OCI-LY1 (cell line): ENCODE measurements around the gene APBB1IP.
A peak's percentile ranks its signal among the peaks of the same experiment; 100 is the strongest.

Source experiments
- H2AFZ ChIP-seq: fragments of 200-600 bp; sonication (generic), shearing (Covaris generic); 2 replicates; pipeline ENCODE4 v1.6.0; 2014; ENCODE audit warnings: antibody characterized with exemption, mild to moderate bottlenecking, low read length
- H3F3A ChIP-seq: fragments of 200-600 bp; sonication (generic), shearing (Covaris generic); 2 replicates; pipeline ENCODE4 v1.6.0; 2014; ENCODE audit warnings: mild to moderate bottlenecking, antibody characterized with exemption, low read length, moderate library complexity; ENCODE audit not compliant: insufficient read depth
- H3K27ac ChIP-seq: fragments of 200-600 bp; sonication (generic); 2 replicates; pipeline ENCODE4 v1.5.1; 2014; ENCODE audit warnings: low read length, mixed run types, mild to moderate bottlenecking, low read depth; ENCODE audit not compliant: poor library complexity, severe bottlenecking
- H3K27me3 ChIP-seq: fragments of 200-600 bp; sonication (generic); 2 replicates; pipeline ENCODE4 v1.6.0; 2014; ENCODE audit warnings: antibody characterized with exemption, mild to moderate bottlenecking, low read length, moderate library complexity; ENCODE audit not compliant: insufficient read depth
- H3K36me3 ChIP-seq: fragments of 200-600 bp; sonication (generic); 2 replicates; pipeline ENCODE4 v1.6.1; 2014; ENCODE audit warnings: mild to moderate bottlenecking, antibody characterized with exemption, low read length, moderate library complexity, mixed read lengths; ENCODE audit not compliant: insufficient read depth
- H3K4me1 ChIP-seq: fragments of 200-600 bp; sonication (generic); 2 replicates; pipeline ENCODE4 v1.5.1; 2014; ENCODE audit warnings: mild to moderate bottlenecking, low read length, moderate library complexity; ENCODE audit not compliant: insufficient read depth, severe bottlenecking
- H3K4me2 ChIP-seq: fragments of 200-600 bp; sonication (generic), shearing (Covaris generic); 2 replicates; pipeline ENCODE4 v1.6.1; 2014; ENCODE audit warnings: low read length
- H3K4me3 ChIP-seq: fragments of 200-600 bp; sonication (generic); 2 replicates; pipeline ENCODE4 v1.5.1; 2014; ENCODE audit warnings: low read length, low read depth, mild to moderate bottlenecking, mixed read lengths; ENCODE audit not compliant: poor library complexity, severe bottlenecking
- H3K79me2 ChIP-seq: fragments of 200-600 bp; shearing (Covaris generic); 2 replicates; pipeline ENCODE4 v1.6.1; 2016; ENCODE audit warnings: mixed run types, low read length, mixed read lengths; ENCODE audit not compliant: insufficient read depth
- H3K9ac ChIP-seq: fragments of 200-600 bp; sonication (generic), shearing (Covaris generic); 2 replicates; pipeline ENCODE4 v1.6.1; 2014; ENCODE audit warnings: mild to moderate bottlenecking, low read length, mixed read lengths
- H3K9me2 ChIP-seq: fragments of 200-600 bp; sonication (generic), shearing (Covaris generic); 2 replicates; pipeline ENCODE4 v1.6.1; 2014; ENCODE audit warnings: low read depth, mild to moderate bottlenecking, low read length, mixed read lengths
- H3K9me3 ChIP-seq: fragments of 200-600 bp; shearing (Covaris generic); 2 replicates; pipeline ENCODE4 v1.6.1; 2014; ENCODE audit warnings: low read length, mixed read lengths
- H4K20me1 ChIP-seq: fragments of 200-600 bp; sonication (generic), shearing (Covaris generic); 2 replicates; pipeline ENCODE4 v1.6.0; 2016; ENCODE audit warnings: mild to moderate bottlenecking, low read length; ENCODE audit not compliant: insufficient read depth
- EZH2 ChIP-seq: fragments of 200-600 bp; sonication (generic), shearing (Covaris generic); IDR thresholded peaks from 2 replicates; pipeline ENCODE4 v1.8.0; 2017; ENCODE audit warnings: borderline replicate concordance, mixed run types, mild to moderate bottlenecking, antibody characterized with exemption, low read length, moderate library complexity, mixed read lengths
- TF ChIP-seq, protein P1 (sequence below): fragments of 200-600 bp; sonication (generic), shearing (Covaris generic); IDR thresholded peaks from 2 replicates; pipeline ENCODE4 v1.5.1; 2017; ENCODE audit warnings: mild to moderate bottlenecking, antibody characterized with exemption, low read length, moderate library complexity, mixed read lengths

APBB1IP gene

GRCh38 chr10:26479766-26480492 lies 41.8 kb downstream of the APBB1IP start:
- H3K9me2 ChIP-seq, result no peaks in the 10 kb centered on the region
- peak overlapping the region; percentile 46 for H3K4me3 ChIP-seq
- H3K9ac ChIP-seq, result peak overlapping the region; percentile 53
- peaks cover 86% of the 10 kb centered on the region for H3K4me1 ChIP-seq
- H3F3A ChIP-seq, result peaks cover 8% of the 10 kb centered on the region
- H3K9me3 ChIP-seq, result no peaks in the 10 kb centered on the region
- no peak overlapping the region for H2AFZ ChIP-seq
- H4K20me1 ChIP-seq, result no peaks in the 10 kb centered on the region
- H3K36me3 ChIP-seq, result peaks cover 32% of the 10 kb centered on the region
- peak overlapping the region; percentile 96 for H3K27ac ChIP-seq
- TF ChIP-seq, protein P1, sequence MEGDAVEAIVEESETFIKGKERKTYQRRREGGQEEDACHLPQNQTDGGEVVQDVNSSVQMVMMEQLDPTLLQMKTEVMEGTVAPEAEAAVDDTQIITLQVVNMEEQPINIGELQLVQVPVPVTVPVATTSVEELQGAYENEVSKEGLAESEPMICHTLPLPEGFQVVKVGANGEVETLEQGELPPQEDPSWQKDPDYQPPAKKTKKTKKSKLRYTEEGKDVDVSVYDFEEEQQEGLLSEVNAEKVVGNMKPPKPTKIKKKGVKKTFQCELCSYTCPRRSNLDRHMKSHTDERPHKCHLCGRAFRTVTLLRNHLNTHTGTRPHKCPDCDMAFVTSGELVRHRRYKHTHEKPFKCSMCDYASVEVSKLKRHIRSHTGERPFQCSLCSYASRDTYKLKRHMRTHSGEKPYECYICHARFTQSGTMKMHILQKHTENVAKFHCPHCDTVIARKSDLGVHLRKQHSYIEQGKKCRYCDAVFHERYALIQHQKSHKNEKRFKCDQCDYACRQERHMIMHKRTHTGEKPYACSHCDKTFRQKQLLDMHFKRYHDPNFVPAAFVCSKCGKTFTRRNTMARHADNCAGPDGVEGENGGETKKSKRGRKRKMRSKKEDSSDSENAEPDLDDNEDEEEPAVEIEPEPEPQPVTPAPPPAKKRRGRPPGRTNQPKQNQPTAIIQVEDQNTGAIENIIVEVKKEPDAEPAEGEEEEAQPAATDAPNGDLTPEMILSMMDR, result no peak
- H3K27me3 ChIP-seq, result no peaks in the 10 kb centered on the region
- peaks cover 58% of the 10 kb centered on the region for H3K79me2 ChIP-seq
- peak overlapping the region; percentile 51 for H3K4me2 ChIP-seq

DNA sequence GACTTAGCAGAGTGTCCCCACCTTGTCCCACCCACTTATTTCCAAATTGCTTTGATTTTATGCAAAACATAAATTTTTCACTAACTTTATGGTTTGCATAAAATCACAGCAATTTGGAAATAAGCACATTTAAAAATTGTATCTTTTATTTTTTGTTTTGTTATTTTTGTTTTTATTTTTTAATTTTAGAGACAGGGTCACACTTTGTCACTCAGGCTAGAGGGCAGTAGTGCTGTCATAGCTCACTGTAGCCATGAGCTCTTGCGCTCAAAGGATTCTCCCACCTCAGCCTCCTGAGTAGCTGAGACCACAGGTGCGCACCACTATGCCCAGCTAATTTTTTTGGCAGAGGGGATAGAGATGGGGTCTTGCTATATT lies 43.2 kb downstream of the APBB1IP start:
- peak overlapping the region; percentile 96 for H3K27ac ChIP-seq
- peak overlapping the region; percentile 51; the same call in 1 of the 2 replicates for H3K4me2 ChIP-seq
- TF ChIP-seq, protein P1, result peak; percentile 32
- no peak for TF ChIP-seq EZH2
- H3K27me3 ChIP-seq, result no peaks in the 10 kb centered on the region
- H3K9ac ChIP-seq, result no peak overlapping the region; the same call in 1 of the 2 replicates
- H3K79me2 ChIP-seq, result peaks cover 60% of the 10 kb centered on the region
- peaks cover 20% of the 10 kb centered on the region for H3K36me3 ChIP-seq
- H4K20me1 ChIP-seq, result no peaks in the 10 kb centered on the region
- H3F3A ChIP-seq, result peaks cover 8% of the 10 kb centered on the region
- no peaks in the 10 kb centered on the region for H3K9me2 ChIP-seq
- no peak overlapping the region for H3K4me3 ChIP-seq
- no peaks in the 10 kb centered on the region for H3K9me3 ChIP-seq
- no peak overlapping the region for H2AFZ ChIP-seq
- peaks cover 93% of the 10 kb centered on the region for H3K4me1 ChIP-seq

DNA sequence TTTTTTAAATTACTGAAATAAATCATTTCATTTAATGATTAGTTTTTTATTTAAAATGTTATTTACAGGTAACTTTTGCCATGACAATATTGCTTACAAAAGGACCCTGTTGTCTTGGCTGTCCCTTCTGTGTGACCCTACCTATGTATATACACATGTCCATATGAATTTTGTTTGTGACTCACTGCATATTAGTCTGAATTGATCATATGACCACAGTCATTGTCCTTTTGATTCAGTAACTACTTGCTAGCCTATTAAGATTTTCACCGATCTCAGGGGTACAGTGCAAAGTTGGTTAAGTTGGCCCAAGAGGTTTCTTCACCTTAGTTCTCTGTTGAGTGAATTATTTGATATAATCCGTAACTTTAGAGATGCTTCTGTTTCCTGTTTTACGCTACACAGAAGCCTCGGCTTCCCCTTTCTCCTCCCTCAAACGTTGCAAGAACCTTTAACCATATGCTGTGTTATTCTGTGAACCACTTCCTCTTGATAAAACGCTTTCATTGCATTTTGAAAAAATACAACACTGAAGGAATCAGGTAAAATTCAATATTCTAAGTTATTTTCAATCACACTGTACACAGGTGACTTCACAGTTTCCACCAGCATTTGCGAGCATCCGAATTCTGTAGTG lies 43.9 kb downstream of the APBB1IP start:
- no peaks in the 10 kb centered on the region for H3K9me2 ChIP-seq
- H3K27me3 ChIP-seq, result no peaks in the 10 kb centered on the region
- no peaks in the 10 kb centered on the region for H4K20me1 ChIP-seq
- no peaks in the 10 kb centered on the region for H3K9me3 ChIP-seq
- peak overlapping the region; percentile 41 for H3K4me3 ChIP-seq
- peaks cover 14% of the 10 kb centered on the region for H3K36me3 ChIP-seq
- peak overlapping the region; percentile 96 for H3K27ac ChIP-seq
- peaks cover 99% of the 10 kb centered on the region for H3K4me1 ChIP-seq
- H3K4me2 ChIP-seq, result peak overlapping the region; percentile 64
- no peak overlapping the region for H2AFZ ChIP-seq
- peaks cover 8% of the 10 kb centered on the region for H3F3A ChIP-seq
- peak overlapping the region; percentile 45 for H3K9ac ChIP-seq
- H3K79me2 ChIP-seq, result peaks cover 63% of the 10 kb centered on the region
- no peak for TF ChIP-seq EZH2
- TF ChIP-seq, protein P1, result no peak
